GM18508 (cell line): ENCODE results near the gene AAGAB.

Source experiments
- ATAC-seq: cut with Tn5 transposase; IDR thresholded peaks from one replicate; pipeline ENCODE4 v1.9.1; 2021; ENCODE audit warnings: moderate number of reproducible peaks; ENCODE audit not compliant: insufficient read depth, unreplicated experiment

AAGAB gene

GRCh38 chr15:67174864-67175573, 79.4 kb downstream of the AAGAB start:
- ATAC-seq = no peak

GRCh38 chr15:67174446-67174845, 80.0 kb downstream of the AAGAB start:
- no peak for ATAC-seq

GRCh38 chr15:67173786-67174185, 80.7 kb downstream of the AAGAB start:
- ATAC-seq = no peak

GRCh38 chr15:67173005-67173404, 81.5 kb downstream of the AAGAB start:
- ATAC-seq = no peak

GRCh38 chr15:67172172-67172571, 82.3 kb downstream of the AAGAB start:
- ATAC-seq = no peak

- no peak for ATAC-seq
Measured at GRCh38 chr15:67171471-67171870, 83.0 kb downstream of the AAGAB start.

GRCh38 chr15:67170143-67170925, 84.1 kb downstream of the AAGAB start:
- no peak for ATAC-seq

- ATAC-seq = no peak
Measured at GRCh38 chr15:67168694-67169093, 85.8 kb downstream of the AAGAB start.

GRCh38 chr15:67167091-67167490, 87.4 kb downstream of the AAGAB start:
- ATAC-seq = no peak

GRCh38 chr15:67166280-67167009, 88.0 kb downstream of the AAGAB start:
- no peak for ATAC-seq

GRCh38 chr15:67165254-67166253, 88.9 kb downstream of the AAGAB start:
- ATAC-seq = no peak

- ATAC-seq = no peak
Measured at GRCh38 chr15:67164811-67165253, 89.6 kb downstream of the AAGAB start.

GRCh38 chr15:67164401-67164791, 90.1 kb downstream of the AAGAB start:
- ATAC-seq = no peak

GRCh38 chr15:67163180-67163579, 91.3 kb downstream of the AAGAB start:
- no peak for ATAC-seq

- no peak for ATAC-seq
Measured at GRCh38 chr15:67161881-67162280, 92.6 kb downstream of the AAGAB start.

GRCh38 chr15:67161412-67161811, 93.0 kb downstream of the AAGAB start:
- no peak for ATAC-seq

GRCh38 chr15:67158367-67158766, 96.1 kb downstream of the AAGAB start:
- ATAC-seq = no peak

GRCh38 chr15:67157521-67158252, 96.8 kb downstream of the AAGAB start:
- ATAC-seq = no peak

GRCh38 chr15:67156834-67157233, 97.6 kb downstream of the AAGAB start:
- no peak for ATAC-seq
